BLaER1 treated with 17β-estradiol and CSF1 and Interleukin-3, amounts not matched to agents 10 nM and 100 nM (cell line): ENCODE data around the gene PGM2L1.
"Not testable (repeated sequence)": the region's sequence is repeated elsewhere in the genome, so short reads cannot be mapped to it uniquely, and the experiment has no call there.

Source experiments
- H3K27ac ChIP-seq, 11 experiments: shearing (Covaris generic); formaldehyde crosslinking; 2 replicates each; pipeline ENCODE4 v1.8.1; 2022
- H3K27me3 ChIP-seq, 11 experiments: shearing (Covaris generic); formaldehyde crosslinking; 2 replicates each; pipeline ENCODE4 v1.8.1; 2022
- H3K36me3 ChIP-seq, 11 experiments: shearing (Covaris generic); formaldehyde crosslinking; 2 replicates each; pipeline ENCODE4 v1.8.1; 2022
- H3K4me1 ChIP-seq, 10 experiments: shearing (Covaris generic); formaldehyde crosslinking; 2 replicates each; pipeline ENCODE4 v1.8.1; 2022
- H3K4me2 ChIP-seq, 11 experiments: shearing (Covaris generic); formaldehyde crosslinking; 2 replicates each; pipeline ENCODE4 v1.8.1; 2022
- H3K4me3 ChIP-seq, 10 experiments: shearing (Covaris generic); formaldehyde crosslinking; 2 replicates each; pipeline ENCODE4 v1.8.1; 2022
- H3K9ac ChIP-seq, 11 experiments: shearing (Covaris generic); formaldehyde crosslinking; 2 replicates each; pipeline ENCODE4 v1.8.1; 2022
- H3K9me3 ChIP-seq, 11 experiments: shearing (Covaris generic); formaldehyde crosslinking; replicated peaks in 1 of 11; 2 replicates each; pipeline ENCODE4 v1.8.1; 2022
- H4K20me1 ChIP-seq, 11 experiments: shearing (Covaris generic); formaldehyde crosslinking; 2 replicates each; pipeline ENCODE4 v1.8.1; 2022
- Cebpa-rat ChIP-seq, 11 experiments: shearing (Covaris generic); IDR thresholded peaks; 2 replicates each; pipeline ENCODE4 v1.8.1; 2022

The PGM2L1 gene

GRCh38 chr11:74434528-74434927 is 36.3 kb upstream of the PGM2L1 start:
- H4K20me1 ChIP-seq, result no peaks in the 10 kb centered on the region
- H3K4me3 ChIP-seq, result no peak overlapping the region
- H3K27ac ChIP-seq, result no peak overlapping the region
- H3K9ac ChIP-seq, result no peak overlapping the region
- no peaks in the 10 kb centered on the region for H3K36me3 ChIP-seq
- H3K4me2 ChIP-seq, result no peak overlapping the region
- peaks cover 0 to 2% (median 0%) of the 10 kb centered on the region in 11 experiments; a peak in 2 of 22 replicates for H3K9me3 ChIP-seq
- H3K27me3 ChIP-seq, result no peaks in the 10 kb centered on the region
- TF ChIP-seq Cebpa-rat (IDR thresholded peaks at IDR 0.05), result no peak
- peaks cover 0 to 8% (median 0%) of the 10 kb centered on the region in 10 experiments; a peak in 2 of 20 replicates for H3K4me1 ChIP-seq

- H3K4me1 ChIP-seq, result no peaks in the 10 kb centered on the region
- no peak overlapping the region for H3K27ac ChIP-seq
- H3K9ac ChIP-seq, result no peak overlapping the region
- H4K20me1 ChIP-seq, result no peaks in the 10 kb centered on the region
- H3K4me3 ChIP-seq, result no peak overlapping the region
- H3K36me3 ChIP-seq, result no peaks in the 10 kb centered on the region
- TF ChIP-seq Cebpa-rat (IDR thresholded peaks at IDR 0.05), result no peak
- no peak overlapping the region for H3K4me2 ChIP-seq
- H3K9me3 ChIP-seq, result peaks cover 16 to 25% (median 23%) of the 10 kb centered on the region in 11 experiments; a peak in 20 of 22 replicates
- no peaks in the 10 kb centered on the region for H3K27me3 ChIP-seq
These were observed 31.0 kb upstream of the PGM2L1 start for GRCh38 chr11:74429205-74429604.

GRCh38 chr11:74427384-74427886 is 29.2 kb upstream of the PGM2L1 start:
- Histone ChIP-seq H3K27ac (no peak overlapping the region), H3K27me3 (no peaks in the 10 kb centered on the region), H3K4me3 (no peak overlapping the region), H3K4me2 (no peak overlapping the region), H3K9ac (no peak overlapping the region), H3K9me3 (peaks cover 16 to 25% (median 23%) of the 10 kb centered on the region in 11 experiments; a peak in 20 of 22 replicates), H3K4me1 (no peaks in the 10 kb centered on the region), H4K20me1 (no peaks in the 10 kb centered on the region), H3K36me3 (no peaks in the 10 kb centered on the region)
- no peak for TF ChIP-seq Cebpa-rat (IDR thresholded peaks at IDR 0.05)

DNA sequence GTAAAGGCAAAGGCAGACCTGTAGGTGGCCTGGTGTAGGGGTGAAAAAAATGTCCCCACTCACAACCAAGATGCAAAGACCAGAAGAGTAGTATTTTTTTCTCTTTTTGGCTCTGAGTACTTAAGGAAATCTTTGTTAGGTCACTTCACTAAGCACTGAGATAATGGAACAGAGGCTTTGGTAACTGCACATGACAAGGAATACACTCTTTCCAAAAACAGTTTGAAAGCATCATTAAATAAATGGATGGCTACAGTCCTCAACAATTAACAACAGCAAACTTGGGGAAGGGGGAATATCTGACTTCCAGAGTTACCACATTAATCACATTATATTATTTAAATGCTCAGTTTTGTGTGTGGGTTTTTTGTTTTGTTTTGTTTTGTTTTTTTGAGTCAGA is 26.9 kb upstream of the PGM2L1 start:
- Histone ChIP-seq H3K4me3 (no peak overlapping the region), H3K4me2 (no peak overlapping the region), H3K4me1 (no peaks in the 10 kb centered on the region), H3K36me3 (no peaks in the 10 kb centered on the region), H3K27me3 (no peaks in the 10 kb centered on the region), H3K9me3 (peaks cover 16 to 25% (median 23%) of the 10 kb centered on the region in 11 experiments; a peak in 20 of 22 replicates), H4K20me1 (no peaks in the 10 kb centered on the region), H3K27ac (no peak overlapping the region), H3K9ac (no peak overlapping the region)
- no peak for TF ChIP-seq Cebpa-rat (IDR thresholded peaks at IDR 0.05)

DNA sequence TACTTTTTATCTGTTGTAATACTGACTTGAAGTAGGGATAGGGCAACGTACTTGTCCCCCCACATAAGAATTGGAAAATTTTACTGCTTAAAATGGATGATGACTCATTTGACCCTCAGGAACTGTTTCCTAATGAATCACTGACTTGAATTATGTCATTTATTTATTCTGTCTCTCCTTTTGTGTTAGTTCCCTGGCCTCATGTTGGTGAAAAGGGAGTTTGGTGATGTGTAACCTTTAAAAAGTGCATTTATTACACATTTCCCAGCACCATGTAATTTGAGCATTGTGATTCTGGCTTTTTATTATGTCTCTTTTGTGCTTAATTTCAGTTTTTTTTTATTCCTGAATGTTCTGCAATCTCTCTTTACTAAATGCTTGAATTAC is 20.3 kb upstream of the PGM2L1 start:
- Histone ChIP-seq H3K9me3 (no peaks in the 10 kb centered on the region), H3K27ac (no peak overlapping the region), H3K4me1 (peaks cover 0 to 13% (median 0%) of the 10 kb centered on the region in 10 experiments; a peak in 6 of 20 replicates), H3K4me2 (peak overlapping the region in 3 of 11 experiments; percentile 11 to 43 (median 13); a peak in 5 of 22 replicates), H3K4me3 (no peak overlapping the region), H3K36me3 (no peaks in the 10 kb centered on the region), H3K27me3 (no peaks in the 10 kb centered on the region), H4K20me1 (no peaks in the 10 kb centered on the region), H3K9ac (no peak overlapping the region)
- no peak for TF ChIP-seq Cebpa-rat (IDR thresholded peaks at IDR 0.05)

- Histone ChIP-seq H3K4me3 (no peak overlapping the region), H3K27me3 (no peaks in the 10 kb centered on the region), H3K9ac (no peak overlapping the region), H3K36me3 (no peaks in the 10 kb centered on the region), H3K27ac (no peak overlapping the region), H3K4me1 (peaks cover 0 to 13% (median 0%) of the 10 kb centered on the region in 10 experiments; a peak in 6 of 20 replicates), H3K9me3 (no peaks in the 10 kb centered on the region), H3K4me2 (peak overlapping the region in 2 of 11 experiments; percentile 13 to 43; a peak in 3 of 22 replicates), H4K20me1 (no peaks in the 10 kb centered on the region)
- TF ChIP-seq Cebpa-rat (IDR thresholded peaks at IDR 0.05), result no peak
These were observed 19.8 kb upstream of the PGM2L1 start for GRCh38 chr11:74417860-74418508.

- H3K4me2 ChIP-seq, result no peak overlapping the region
- H4K20me1 ChIP-seq, result no peaks in the 10 kb centered on the region
- no peaks in the 10 kb centered on the region for H3K9me3 ChIP-seq
- no peak for TF ChIP-seq Cebpa-rat (IDR thresholded peaks at IDR 0.05)
- no peaks in the 10 kb centered on the region for H3K27me3 ChIP-seq
- H3K36me3 ChIP-seq, result no peaks in the 10 kb centered on the region
- H3K4me1 ChIP-seq, result peaks cover 0 to 13% (median 0%) of the 10 kb centered on the region in 10 experiments; a peak in 6 of 20 replicates
- H3K4me3 ChIP-seq, result no peak overlapping the region
- H3K27ac ChIP-seq, result no peak overlapping the region
- no peak overlapping the region for H3K9ac ChIP-seq
These were observed 19.2 kb upstream of the PGM2L1 start for GRCh38 chr11:74417379-74417804.

DNA sequence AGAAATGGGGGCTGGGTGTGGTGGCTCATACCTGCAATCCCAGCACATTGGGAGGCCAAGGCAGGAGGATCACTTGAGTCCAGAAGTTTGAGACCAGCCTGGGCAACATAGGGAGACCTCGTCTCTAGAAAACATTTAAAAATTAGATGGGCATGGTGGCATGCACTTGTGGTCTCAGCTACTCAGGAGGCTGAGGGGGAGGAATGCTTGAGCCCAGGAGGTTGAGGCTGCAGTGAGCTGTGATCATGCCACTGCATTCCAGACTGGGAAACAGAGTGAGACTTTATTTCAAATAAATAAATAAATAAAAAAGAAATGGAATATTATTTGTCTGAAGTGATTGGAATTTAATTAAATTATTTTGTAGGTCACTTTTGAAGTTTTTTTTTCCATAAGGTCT is 18.7 kb upstream of the PGM2L1 start:
- H3K9ac ChIP-seq, H3K27me3 ChIP-seq, H3K9me3 ChIP-seq, H3K27ac ChIP-seq, H3K4me3 ChIP-seq, H3K4me2 ChIP-seq, H3K36me3 ChIP-seq, H4K20me1 ChIP-seq: not testable (repeated sequence)
- peaks cover 0 to 13% (median 0%) of the 10 kb centered on the region in 10 experiments; a peak in 6 of 20 replicates for H3K4me1 ChIP-seq

GRCh38 chr11:74412733-74413359 is 14.6 kb upstream of the PGM2L1 start:
- no peak overlapping the region for H3K9ac ChIP-seq
- H4K20me1 ChIP-seq, result no peaks in the 10 kb centered on the region
- H3K27me3 ChIP-seq, result no peaks in the 10 kb centered on the region
- no peak for TF ChIP-seq Cebpa-rat (IDR thresholded peaks at IDR 0.05)
- no peak overlapping the region for H3K4me2 ChIP-seq
- no peaks in the 10 kb centered on the region for H3K36me3 ChIP-seq
- H3K4me1 ChIP-seq, result no peaks in the 10 kb centered on the region
- H3K9me3 ChIP-seq, result no peaks in the 10 kb centered on the region
- H3K4me3 ChIP-seq, result no peak overlapping the region
- no peak overlapping the region for H3K27ac ChIP-seq
